Measurements from ENCODE around the gene PTGS2. TPM values are rescaled to one million over a fixed set of nuclear protein-coding genes. Genes with fewer than 3 reads are reported as not detected.
"Not testable (repeated sequence)": the region's sequence is repeated elsewhere in the genome, so short reads cannot be mapped to it uniquely, and the experiment has no call there.

PTGS2 gene
- polyA plus RNA-seq, 3 donors: 0.54 to 0.93 (median 0.84) TPM

GRCh38 chr1:186670297-186671135 lies 9.7 kb downstream of the PTGS2 start:
- no peak for DNase-seq

- DNase-seq: not testable (repeated sequence)
These were observed 10.4 kb downstream of the PTGS2 start for GRCh38 chr1:186669784-186670183.

- DNase-seq: not testable (repeated sequence)
These were observed 16.0 kb downstream of the PTGS2 start for GRCh38 chr1:186664217-186664616.

GRCh38 chr1:186662752-186663151 lies 17.5 kb downstream of the PTGS2 start:
- DNase-seq: no peak

- no peak for DNase-seq
These were observed 20.3 kb downstream of the PTGS2 start for GRCh38 chr1:186659890-186660341.

GRCh38 chr1:186658999-186659398 lies 21.2 kb downstream of the PTGS2 start:
- no peak for DNase-seq

- DNase-seq: no peak
These were observed 22.7 kb downstream of the PTGS2 start for GRCh38 chr1:186657481-186657880.

- DNase-seq: no peak
These were observed 24.3 kb downstream of the PTGS2 start for GRCh38 chr1:186655876-186656275.

- no peak for DNase-seq
These were observed 25.5 kb downstream of the PTGS2 start for GRCh38 chr1:186654741-186655140.

GRCh38 chr1:186653312-186653711 lies 26.9 kb downstream of the PTGS2 start:
- DNase-seq: no peak

- no peak for DNase-seq
These were observed 31.6 kb downstream of the PTGS2 start for GRCh38 chr1:186648613-186649012.

GRCh38 chr1:186647985-186648384 lies 32.2 kb downstream of the PTGS2 start:
- DNase-seq: not testable (repeated sequence)

GRCh38 chr1:186643614-186644013 lies 36.6 kb downstream of the PTGS2 start:
- no peak for DNase-seq

GRCh38 chr1:186637567-186637966 lies 42.7 kb downstream of the PTGS2 start:
- DNase-seq: not testable (repeated sequence)

GRCh38 chr1:186636786-186637185 lies 43.4 kb downstream of the PTGS2 start:
- no peak for DNase-seq

GRCh38 chr1:186634511-186634910 lies 45.7 kb downstream of the PTGS2 start:
- DNase-seq: no peak

- no peak for DNase-seq
These were observed 47.1 kb downstream of the PTGS2 start for GRCh38 chr1:186633116-186633515.

- DNase-seq: no peak
These were observed 50.9 kb downstream of the PTGS2 start for GRCh38 chr1:186629341-186629740.

- no peak for DNase-seq
These were observed 51.3 kb downstream of the PTGS2 start for GRCh38 chr1:186628910-186629309.

GRCh38 chr1:186627019-186627418 lies 53.2 kb downstream of the PTGS2 start:
- no peak for DNase-seq

- DNase-seq: no peak
These were observed 53.8 kb downstream of the PTGS2 start for GRCh38 chr1:186626356-186626932.

GRCh38 chr1:186623551-186623950 lies 56.7 kb downstream of the PTGS2 start:
- no peak for DNase-seq
